Left lung (tissue), 10 donors: ENCODE measurements around the gene CLDN16. TPM values are rescaled to one million over a fixed set of nuclear protein-coding genes. Genes with fewer than 3 reads are reported as not detected.
A peak's percentile ranks its signal among the peaks of the same experiment; 100 is the strongest.

Source experiments
- ATAC-seq: fragments of 200-7000 bp; cut with Tn5 transposase; one replicate; pipeline ENCODE4 v1.9.1; 2020; ENCODE audit warnings: moderate library complexity
- DNase-seq, 4 donors: peaks; one replicate each; pipeline ENCODE4 v3.0.0-alpha.2; 2013 to 2020
- H3K27ac ChIP-seq, 2 donors: fragments of 200-600 bp; sonication (generic) in 1 of 2; one replicate each; pipeline versions ENCODE4 v1.5.0 to v1.8.0; 2020 to 2021
- H3K27me3 ChIP-seq, 2 donors: fragments of 200-600 bp; sonication (generic) in 1 of 2; one replicate each; pipeline versions ENCODE4 v1.5.0 to v1.8.0; 2020 to 2021
- H3K36me3 ChIP-seq, 2 donors: fragments of 200-600 bp; sonication (generic) in 1 of 2; one replicate each; pipeline versions ENCODE4 v1.5.0 to v1.8.0; 2020 to 2021
- H3K4me1 ChIP-seq, 2 donors: fragments of 200-600 bp; one replicate each; pipeline ENCODE4 v1.8.0; 2021
- H3K4me3 ChIP-seq, 2 donors: fragments of 200-600 bp; sonication (generic) in 1 of 2; one replicate each; pipeline versions ENCODE4 v1.5.0 to v1.8.0; 2020 to 2021; ENCODE audit warnings: mild to moderate bottlenecking in 1 of 2
- H3K9me3 ChIP-seq, 2 donors: fragments of 200-600 bp; sonication (generic) in 1 of 2; one replicate each; pipeline versions ENCODE4 v1.5.0 to v1.8.0; 2020 to 2021
- intact Hi-C, 2 donors: fragments of 100-400 bp; cut with DNase I; formaldehyde crosslinking; loops; one replicate each; pipeline versions ENCODE4 v1.11.2 to v1.14.2; 2022
- polyA plus RNA-seq, 6 donors: library from polyadenylated mRNA; unstranded; fragments of 120-200 nt; gene quantifications; one replicate each; pipeline ENCODE4 v1.2.1, GENCODE V29; 2013; ENCODE audit not compliant: insufficient read length in 6 of 6
- total RNA-seq, 2 donors: library from RNA; stranded (reverse); fragmentation: NEBNext Ultra II Directional; extraction: Animal tissue kit (Norgen Biotek cat#: 25700); gene quantifications; one replicate each; pipeline ENCODE4 v1.2.1, GENCODE V29; 2021
- TF ChIP-seq, protein P1 (sequence below), 2 donors: fragments of 200-600 bp; sonication (generic) in 1 of 2; IDR thresholded peaks; one replicate each; pipeline versions ENCODE4 v1.5.0 to v1.8.0; 2021; ENCODE audit warnings: antibody characterized with exemption in 2 of 2
- donor health status: DM: no; HTN: yes; CAD: no.
- donor health status: DM: no; HTN: no; CAD: no.

The CLDN16 gene
- total and polyA plus RNA-seq, 8 donors, result 0.04 to 1.1 (median 0.29) TPM; not detected in 1

GRCh38 chr3:190375246-190375645 lies 12.7 kb upstream of the CLDN16 start:
- Histone ChIP-seq H3K4me1 (no peaks in the 10 kb centered on the region), H3K27ac (no peak overlapping the region), H3K9me3 (no peaks in the 10 kb centered on the region), H3K27me3 (no peaks in the 10 kb centered on the region), H3K4me3 (no peak overlapping the region), H3K36me3 (no peaks in the 10 kb centered on the region)
- intact Hi-C loops, result no loop called here
- TF ChIP-seq, protein P1, sequence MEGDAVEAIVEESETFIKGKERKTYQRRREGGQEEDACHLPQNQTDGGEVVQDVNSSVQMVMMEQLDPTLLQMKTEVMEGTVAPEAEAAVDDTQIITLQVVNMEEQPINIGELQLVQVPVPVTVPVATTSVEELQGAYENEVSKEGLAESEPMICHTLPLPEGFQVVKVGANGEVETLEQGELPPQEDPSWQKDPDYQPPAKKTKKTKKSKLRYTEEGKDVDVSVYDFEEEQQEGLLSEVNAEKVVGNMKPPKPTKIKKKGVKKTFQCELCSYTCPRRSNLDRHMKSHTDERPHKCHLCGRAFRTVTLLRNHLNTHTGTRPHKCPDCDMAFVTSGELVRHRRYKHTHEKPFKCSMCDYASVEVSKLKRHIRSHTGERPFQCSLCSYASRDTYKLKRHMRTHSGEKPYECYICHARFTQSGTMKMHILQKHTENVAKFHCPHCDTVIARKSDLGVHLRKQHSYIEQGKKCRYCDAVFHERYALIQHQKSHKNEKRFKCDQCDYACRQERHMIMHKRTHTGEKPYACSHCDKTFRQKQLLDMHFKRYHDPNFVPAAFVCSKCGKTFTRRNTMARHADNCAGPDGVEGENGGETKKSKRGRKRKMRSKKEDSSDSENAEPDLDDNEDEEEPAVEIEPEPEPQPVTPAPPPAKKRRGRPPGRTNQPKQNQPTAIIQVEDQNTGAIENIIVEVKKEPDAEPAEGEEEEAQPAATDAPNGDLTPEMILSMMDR (IDR thresholded peaks at IDR 0.05), result no peak
- ATAC-seq, result no peak
- DNase-seq, result no peak

DNA sequence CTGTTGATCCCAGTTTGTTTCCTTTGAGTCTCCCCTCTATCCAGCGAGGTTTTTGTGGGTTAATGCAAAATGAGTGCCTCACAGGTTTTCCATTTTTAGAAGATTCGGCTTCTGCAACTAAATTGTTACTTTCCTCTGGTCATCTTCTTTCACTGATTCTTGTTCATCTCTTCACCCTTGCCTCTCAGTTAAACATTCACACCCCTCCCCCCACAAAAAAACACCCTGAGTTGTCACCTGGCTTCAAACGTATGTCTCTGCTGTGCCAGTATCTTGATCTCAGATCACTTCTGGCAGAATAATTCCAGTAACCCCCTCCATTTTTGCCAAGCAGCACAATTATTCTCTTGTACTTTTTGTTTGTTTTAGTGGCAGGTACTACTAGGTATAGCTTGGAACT lies 12.3 kb upstream of the CLDN16 start:
- no peak for ATAC-seq
- Histone ChIP-seq H3K4me1 (no peaks in the 10 kb centered on the region), H3K4me3 (no peak overlapping the region), H3K27ac (no peak overlapping the region), H3K36me3 (no peaks in the 10 kb centered on the region), H3K9me3 (no peaks in the 10 kb centered on the region), H3K27me3 (no peaks in the 10 kb centered on the region)
- intact Hi-C loops, result no loop called here
- TF ChIP-seq, protein P1 (IDR thresholded peaks at IDR 0.05), result no peak
- DNase-seq, result no peak

DNA sequence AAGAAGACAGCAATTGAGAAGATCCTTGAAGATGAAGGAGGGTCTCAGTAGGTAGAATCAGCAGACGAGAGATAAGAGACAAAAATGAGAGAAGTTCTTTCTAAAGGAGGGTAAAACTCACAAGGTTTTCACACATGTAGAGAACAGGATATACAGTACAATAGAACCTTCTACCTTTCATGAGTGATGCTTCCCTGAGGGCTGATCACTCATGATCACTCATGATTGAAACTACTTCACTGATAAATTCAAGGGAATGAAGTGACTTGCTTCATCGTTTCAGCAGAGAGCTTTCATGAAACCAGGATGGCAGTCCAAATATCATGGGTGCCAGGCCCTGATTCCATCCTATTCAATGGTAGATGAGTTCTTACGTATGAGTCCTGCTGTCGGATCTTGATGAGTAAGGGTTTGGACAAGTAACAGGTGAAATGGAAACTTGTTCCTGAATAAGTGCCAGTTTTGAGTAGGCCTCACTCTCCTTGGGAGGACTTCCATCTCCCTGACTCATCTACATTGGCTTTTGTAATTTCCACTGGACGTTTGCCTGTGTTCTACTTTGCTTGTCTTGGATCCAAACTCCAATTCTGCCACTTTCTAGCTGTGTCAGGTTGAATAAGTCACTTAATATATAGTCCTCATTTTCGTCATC lies 9.6 kb upstream of the CLDN16 start:
- Histone ChIP-seq H3K9me3 (no peaks in the 10 kb centered on the region), H3K36me3 (no peaks in the 10 kb centered on the region), H3K4me1 (no peaks in the 10 kb centered on the region), H3K4me3 (no peak overlapping the region), H3K27ac (no peak overlapping the region), H3K27me3 (no peaks in the 10 kb centered on the region)
- DNase-seq (no peak), ATAC-seq (peak; percentile 64)
- TF ChIP-seq, protein P1 (IDR thresholded peaks at IDR 0.05), result no peak
- intact Hi-C loops, result no loop called here

DNA sequence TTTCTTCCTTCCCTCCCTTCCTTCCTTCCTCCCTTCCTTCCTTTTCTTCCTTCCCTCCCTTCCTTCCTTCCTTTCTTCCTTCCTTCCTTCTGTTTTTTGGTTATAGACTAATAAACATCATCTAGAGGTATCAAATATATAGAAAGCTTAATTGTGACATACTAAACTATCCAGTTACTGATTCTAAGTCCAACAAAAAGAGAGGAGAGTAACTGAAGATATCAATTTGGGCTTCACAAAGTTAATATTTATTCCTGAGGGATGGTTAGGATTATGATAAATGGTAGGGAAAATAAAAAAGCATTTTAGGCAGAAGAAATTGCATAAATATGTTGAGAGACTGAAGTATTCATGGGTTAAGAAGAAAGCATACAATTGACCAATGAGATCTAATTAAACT lies 7.8 kb upstream of the CLDN16 start:
- ATAC-seq (no peak), DNase-seq (no peak)
- H3K27me3 ChIP-seq, result no peaks in the 10 kb centered on the region
- no peaks in the 10 kb centered on the region for H3K36me3 ChIP-seq
- intact Hi-C loops, result no loop called here
- TF ChIP-seq, protein P1 (IDR thresholded peaks at IDR 0.05), result no peak
- H3K27ac ChIP-seq, result no peak overlapping the region
- no peaks in the 10 kb centered on the region for H3K9me3 ChIP-seq
- no peak overlapping the region for H3K4me3 ChIP-seq
- H3K4me1 ChIP-seq, result no peaks in the 10 kb centered on the region

DNA sequence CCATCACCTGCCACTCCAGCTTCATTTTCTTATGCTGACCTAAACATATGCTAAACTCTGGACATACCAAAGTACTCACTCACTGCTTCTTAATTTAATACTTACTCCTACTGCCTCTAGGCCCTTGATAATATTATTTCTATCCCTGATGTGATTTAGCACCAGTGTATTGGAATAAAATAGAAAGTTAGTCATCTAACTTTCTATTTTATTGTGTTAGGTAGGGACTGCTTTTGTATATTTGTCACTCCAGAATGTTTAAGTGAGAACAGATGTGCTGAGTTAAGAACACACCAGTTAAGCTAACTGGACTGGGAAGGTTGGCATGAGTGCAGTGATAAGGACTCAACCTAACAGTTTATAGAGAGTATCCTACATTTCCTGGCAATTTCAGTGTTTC lies 6.5 kb upstream of the CLDN16 start:
- Histone ChIP-seq H3K27me3 (no peaks in the 10 kb centered on the region), H3K27ac (no peak overlapping the region), H3K36me3 (no peaks in the 10 kb centered on the region), H3K4me1 (no peaks in the 10 kb centered on the region), H3K4me3 (no peak overlapping the region), H3K9me3 (no peaks in the 10 kb centered on the region)
- TF ChIP-seq, protein P1 (IDR thresholded peaks at IDR 0.05), result no peak
- intact Hi-C loops, result no loop called here
- no peak for ATAC-seq
- no peak for DNase-seq
